Stimulated activated CD4-positive, alpha-beta T cell treated with anti-CD3 and anti-CD28 coated beads, Interleukin-15, amount 100 ng/mL, for 24 hours (primary cell): Measurements from ENCODE around the gene CRB2.

Experiments
- DNase-seq: peaks from one replicate; pipeline ENCODE4 v3.0.0-alpha.2; 2020

CRB2 gene

GRCh38 chr9:123425836-123426365 lies 69.9 kb downstream of the CRB2 start:
- no peak for DNase-seq

DNA sequence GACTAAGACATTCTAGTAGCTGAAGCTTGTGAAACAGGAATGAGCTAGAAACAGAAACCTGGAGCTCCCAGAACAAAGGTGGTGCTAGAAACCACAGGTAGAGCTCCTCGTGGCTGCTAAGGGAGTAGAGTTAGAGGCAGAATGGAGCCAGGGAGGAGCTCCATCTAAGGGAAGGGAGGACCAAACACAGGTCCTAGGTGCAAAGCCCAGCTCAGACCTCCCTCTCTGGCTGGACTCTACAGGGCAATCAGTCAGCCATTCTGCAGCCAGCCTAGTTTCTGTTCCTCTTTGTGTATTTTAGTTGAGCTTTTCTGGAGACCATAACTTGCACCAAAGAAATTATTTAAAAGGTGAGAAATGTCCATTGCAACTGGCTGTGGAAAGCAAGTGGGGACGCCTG lies 70.4 kb downstream of the CRB2 start:
- no peak for DNase-seq
